ENCODE measurements around the gene CYP2C19. TPM values are rescaled to one million over a fixed set of nuclear protein-coding genes. Genes with fewer than 3 reads are reported as not detected.

Gene CYP2C19
- total RNA-seq, 2 donors from 2014 or later: 0.78 TPM; not detected in 1

DNA sequence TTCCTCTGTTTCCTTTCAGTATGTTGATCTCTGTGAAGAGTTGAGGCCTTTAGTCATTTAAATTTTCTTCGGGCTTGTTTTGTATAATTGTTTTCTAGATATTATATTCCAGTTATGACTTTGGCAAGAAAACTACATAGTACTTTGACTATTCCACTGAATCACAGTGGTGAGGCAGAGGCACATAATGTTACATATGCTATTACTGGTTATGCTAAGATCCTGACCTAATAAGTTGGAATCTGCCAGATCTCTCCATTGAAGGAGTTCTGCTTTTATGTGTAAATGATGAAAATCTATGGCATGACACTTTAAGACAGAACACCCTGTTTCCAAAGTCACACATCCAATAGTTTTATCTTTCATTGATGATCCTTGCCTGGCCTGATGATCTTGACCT, 83.7 kb downstream of the CYP2C19 start:
- Histone ChIP-seq H3K27ac (no peak overlapping the region), H3K4me3 (no peak overlapping the region), H3K27me3 (no peaks in the 10 kb centered on the region), H3K36me3 (replicated peaks in 1 of 2; ENCODE audit: insufficient read depth in 1 of 2, low read depth in 2 of 2) (no peaks in the 10 kb centered on the region), H3K9me3 (no peaks in the 10 kb centered on the region), H3K4me1 (no peaks in the 10 kb centered on the region)
- ATAC-seq (no peak), DNase-seq (no peak)
- TF ChIP-seq, protein P1, sequence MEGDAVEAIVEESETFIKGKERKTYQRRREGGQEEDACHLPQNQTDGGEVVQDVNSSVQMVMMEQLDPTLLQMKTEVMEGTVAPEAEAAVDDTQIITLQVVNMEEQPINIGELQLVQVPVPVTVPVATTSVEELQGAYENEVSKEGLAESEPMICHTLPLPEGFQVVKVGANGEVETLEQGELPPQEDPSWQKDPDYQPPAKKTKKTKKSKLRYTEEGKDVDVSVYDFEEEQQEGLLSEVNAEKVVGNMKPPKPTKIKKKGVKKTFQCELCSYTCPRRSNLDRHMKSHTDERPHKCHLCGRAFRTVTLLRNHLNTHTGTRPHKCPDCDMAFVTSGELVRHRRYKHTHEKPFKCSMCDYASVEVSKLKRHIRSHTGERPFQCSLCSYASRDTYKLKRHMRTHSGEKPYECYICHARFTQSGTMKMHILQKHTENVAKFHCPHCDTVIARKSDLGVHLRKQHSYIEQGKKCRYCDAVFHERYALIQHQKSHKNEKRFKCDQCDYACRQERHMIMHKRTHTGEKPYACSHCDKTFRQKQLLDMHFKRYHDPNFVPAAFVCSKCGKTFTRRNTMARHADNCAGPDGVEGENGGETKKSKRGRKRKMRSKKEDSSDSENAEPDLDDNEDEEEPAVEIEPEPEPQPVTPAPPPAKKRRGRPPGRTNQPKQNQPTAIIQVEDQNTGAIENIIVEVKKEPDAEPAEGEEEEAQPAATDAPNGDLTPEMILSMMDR (IDR thresholded peaks at IDR 0.05): no peak
- TF ChIP-seq POLR2A (IDR thresholded peaks at IDR 0.05): no peak
- intact Hi-C loops (cut with DNase I): no loop called here
- 59 to 62% methylated on average over 1 of the region's 1 CpG for WGBS, 2 donors

DNA sequence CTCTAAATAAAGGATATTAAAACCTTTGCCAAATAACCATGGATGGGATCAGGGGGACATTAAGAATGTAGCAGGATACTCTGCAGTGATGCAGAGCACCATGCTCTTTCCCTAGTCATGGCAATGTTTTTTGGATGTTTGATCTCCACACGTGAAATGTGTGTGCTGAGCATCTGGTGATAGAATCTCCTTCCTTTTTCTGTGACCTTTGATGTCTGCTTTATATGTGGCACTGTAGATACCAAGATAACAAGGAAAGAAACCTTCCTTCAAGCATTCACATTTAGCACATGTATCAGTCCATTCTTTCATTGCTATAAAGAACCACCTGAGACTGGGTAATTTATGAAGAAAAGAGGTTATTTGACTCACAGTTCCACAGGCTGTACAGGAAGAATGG, 88.3 kb downstream of the CYP2C19 start:
- 23 to 42% methylated on average over 1 of the region's 1 CpG for WGBS, 2 donors
- intact Hi-C loops (cut with DNase I): no loop called here
- TF ChIP-seq POLR2A (IDR thresholded peaks at IDR 0.05): no peak
- TF ChIP-seq, protein P1 (IDR thresholded peaks at IDR 0.05): no peak
- ATAC-seq: no peak
- H3K27me3 ChIP-seq: no peaks in the 10 kb centered on the region
- H3K36me3 ChIP-seq (replicated peaks in 1 of 2; ENCODE audit: insufficient read depth in 1 of 2, low read depth in 2 of 2): no peaks in the 10 kb centered on the region
- no peak overlapping the region for H3K4me3 ChIP-seq
- no peaks in the 10 kb centered on the region for H3K9me3 ChIP-seq
- H3K4me1 ChIP-seq: no peaks in the 10 kb centered on the region
- H3K27ac ChIP-seq: no peak overlapping the region
- DNase-seq: no peak

DNA sequence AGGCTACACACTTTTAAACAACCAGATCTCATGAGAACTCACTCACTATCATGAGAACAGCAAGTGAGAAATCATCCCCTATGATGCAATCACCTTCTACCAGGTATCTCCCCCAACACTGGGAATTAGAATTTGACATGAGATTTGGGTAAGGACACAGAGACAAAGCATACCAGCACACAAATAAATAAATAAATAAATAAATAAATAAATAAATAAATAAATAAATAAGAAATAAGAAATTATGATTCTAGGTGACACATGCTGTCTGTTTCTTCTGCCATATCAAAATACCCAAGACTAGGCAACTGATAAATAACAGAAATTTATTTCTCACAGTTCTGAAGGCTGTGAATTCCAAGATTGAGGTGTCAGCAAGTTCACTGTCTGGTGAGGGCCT, 88.8 kb downstream of the CYP2C19 start:
- no peak for DNase-seq
- intact Hi-C loops (cut with DNase I): no loop called here

DNA sequence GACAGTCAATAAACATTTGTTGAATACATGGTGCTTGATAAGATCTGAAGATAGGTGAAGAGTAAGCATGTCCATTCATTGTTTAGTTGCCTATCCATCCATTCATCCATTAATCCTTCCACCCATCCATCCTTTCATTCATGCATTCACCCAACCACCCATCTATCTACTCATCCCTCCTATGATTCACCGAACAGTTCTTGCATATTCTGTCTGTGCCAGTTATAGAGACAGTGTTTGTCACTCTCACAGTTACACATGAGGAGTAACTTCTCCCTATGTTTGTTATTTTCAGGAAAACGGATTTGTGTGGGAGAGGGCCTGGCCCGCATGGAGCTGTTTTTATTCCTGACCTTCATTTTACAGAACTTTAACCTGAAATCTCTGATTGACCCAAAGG, 90.0 kb downstream of the CYP2C19 start:
- Histone ChIP-seq H3K27ac (no peak overlapping the region), H3K27me3 (no peaks in the 10 kb centered on the region), H3K4me1 (no peaks in the 10 kb centered on the region), H3K4me3 (no peak overlapping the region), H3K9me3 (no peaks in the 10 kb centered on the region), H3K36me3 (replicated peaks in 1 of 2; ENCODE audit: insufficient read depth in 1 of 2, low read depth in 2 of 2) (no peaks in the 10 kb centered on the region)
- no peak for ATAC-seq
- DNase-seq: no peak
- intact Hi-C loops (cut with DNase I): no loop called here
- 71 to 74% methylated on average over 3 of the region's 3 CpGs for WGBS, 2 donors
- no peak for TF ChIP-seq POLR2A (IDR thresholded peaks at IDR 0.05)
- TF ChIP-seq, protein P1 (IDR thresholded peaks at IDR 0.05): no peak

More for the DNA sequence above, 88.8 kb downstream of the CYP2C19 start:
- no peak overlapping the region for H3K27ac ChIP-seq
- H3K9me3 ChIP-seq: no peaks in the 10 kb centered on the region
- no peak overlapping the region for H3K4me3 ChIP-seq
- no peaks in the 10 kb centered on the region for H3K27me3 ChIP-seq
- H3K4me1 ChIP-seq: no peaks in the 10 kb centered on the region
- H3K36me3 ChIP-seq (replicated peaks in 1 of 2; ENCODE audit: insufficient read depth in 1 of 2, low read depth in 2 of 2): no peaks in the 10 kb centered on the region
- ATAC-seq: no peak
- TF ChIP-seq POLR2A (IDR thresholded peaks at IDR 0.05): no peak
- TF ChIP-seq, protein P1 (IDR thresholded peaks at IDR 0.05): no peak

- Histone ChIP-seq H3K9me3 (peaks cover 0 to 2% (median 0%) of the 10 kb centered on the region in 3 donors), H3K4me3 (no peak overlapping the region), H3K36me3 (replicated peaks in 1 of 2; ENCODE audit: insufficient read depth in 1 of 2, low read depth in 2 of 2) (no peaks in the 10 kb centered on the region), H3K27ac (no peak overlapping the region), H3K27me3 (no peaks in the 10 kb centered on the region), H3K4me1 (no peaks in the 10 kb centered on the region)
- 44 to 67% methylated on average over 1 of the region's 1 CpG for WGBS, 2 donors
- TF ChIP-seq, protein P1 (IDR thresholded peaks at IDR 0.05): no peak
- no peak for TF ChIP-seq POLR2A (IDR thresholded peaks at IDR 0.05)
- no peak for DNase-seq
- intact Hi-C loops (cut with DNase I): no loop called here
- no peak for ATAC-seq
Measured at GRCh38 chr10:94853065-94853464, 90.6 kb downstream of the CYP2C19 start.
